ENCODE data around the gene HOMER1. TPM values are rescaled to one million over a fixed set of nuclear protein-coding genes. Genes with fewer than 3 reads are reported as not detected.
"Not testable (repeated sequence)": the region's sequence is repeated elsewhere in the genome, so short reads cannot be mapped to it uniquely, and the experiment has no call there.

HOMER1 gene
- total and polyA plus RNA-seq, 2 of the 13 experiments (the other 11 are each of a cell fraction or from before 2014, with no cell fraction given), result 5.3 to 24.8 TPM

DNA sequence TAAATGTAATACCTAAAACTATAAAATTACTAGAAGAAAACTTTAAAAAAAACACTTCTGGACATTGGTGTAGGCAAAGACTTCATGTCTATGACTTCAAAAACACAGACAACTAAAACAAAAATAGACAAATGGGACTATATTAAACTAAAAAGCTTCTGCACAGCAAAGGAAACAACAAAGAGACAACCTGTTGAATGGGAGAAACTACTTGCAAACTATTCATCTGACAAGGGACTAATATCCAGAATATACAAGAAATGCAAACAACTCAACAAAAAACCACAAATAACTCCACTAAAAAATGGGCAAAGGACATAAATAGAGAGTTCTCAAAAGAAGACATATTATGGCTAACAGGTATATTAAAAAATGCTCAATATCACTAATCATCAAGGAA, 128.8 kb downstream of the HOMER1 start:
- H2AFZ ChIP-seq (ENCODE audit: low read length); H3K9ac ChIP-seq (ENCODE audit: insufficient read depth, low read depth, low read length); H3K4me1 ChIP-seq (ENCODE audit: insufficient read depth, low read length); CTCF ChIA-PET (ENCODE audit: low intra/inter-chr PET ratio, low total read pairs); ATAC-seq; H3K36me3 ChIP-seq (replicated peaks in 1 of 2; ENCODE audit: control insufficient read depth in 1 of 2, insufficient read depth in 2 of 2, low read length in 2 of 2); H4K20me1 ChIP-seq (ENCODE audit: insufficient read depth, low read length); H3K4me2 ChIP-seq (ENCODE audit: low read depth, low read length); DNase-seq (ENCODE audit: low spot score); intact Hi-C loops (cut with micrococcal nuclease; ENCODE audit: unreplicated experiment); POLR2A ChIA-PET; H3K27me3 ChIP-seq (ENCODE audit: control insufficient read depth in 1 of 2, insufficient read depth in 2 of 2, low read length in 2 of 2); BruUV-seq (replicated peaks); H3K27ac ChIP-seq (ENCODE audit: extremely low read length, insufficient read depth, low read length); in situ Hi-C loops (cut with HindIII; ENCODE audit: extremely low pct_ligation_motif_present, low pct_unique_long_range_greater_than_20kb); H3K4me3 ChIP-seq (replicated peaks in 1 of 3; ENCODE audit: insufficient read depth in 1 of 3, low read depth in 2 of 3, low read length in 3 of 3); H3K79me2 ChIP-seq (ENCODE audit: insufficient read depth, low read length): not testable (repeated sequence)
- H3K9me3 ChIP-seq (ENCODE audit: low read length), result peaks cover 12% of the 10 kb centered on the region; the same call in 1 of the 2 replicates
- FAIRE-seq, result peak; percentile 4

DNA sequence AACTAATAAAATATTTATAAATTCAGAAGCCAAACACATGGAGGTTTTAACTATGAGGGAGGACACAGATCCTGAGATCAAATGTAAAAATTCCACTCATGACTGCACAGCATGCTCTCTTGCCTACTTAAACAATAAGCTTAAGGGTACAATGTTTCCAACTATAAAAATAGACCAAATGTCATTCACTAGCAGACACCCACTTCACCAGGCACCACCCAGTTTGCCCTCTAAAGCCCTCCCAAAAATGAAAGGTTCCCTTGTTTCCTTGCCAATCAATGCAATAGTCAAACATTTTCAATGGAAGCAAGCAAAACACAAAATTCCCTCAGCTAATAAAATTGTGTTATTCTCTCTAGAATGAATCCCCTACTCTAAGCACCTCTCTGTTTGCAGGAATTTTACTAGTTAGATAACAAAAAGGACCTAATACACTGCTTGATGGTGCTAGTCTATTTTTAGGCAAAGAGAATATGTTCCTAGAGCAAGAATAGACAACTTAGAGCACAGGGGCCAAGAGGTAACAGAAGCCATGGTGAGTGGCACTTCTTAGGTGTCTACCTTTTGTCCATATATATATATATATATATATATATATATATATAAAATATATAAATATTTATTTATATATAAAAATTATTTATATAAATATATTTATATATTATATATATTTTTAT, 135.3 kb downstream of the HOMER1 start:
- in situ Hi-C loops (cut with HindIII; ENCODE audit: extremely low pct_ligation_motif_present, low pct_unique_long_range_greater_than_20kb) (no loop called here), intact Hi-C loops (cut with micrococcal nuclease; ENCODE audit: unreplicated experiment) (no loop called here)
- no peak for FAIRE-seq
- Histone ChIP-seq H2AFZ (ENCODE audit: low read length) (no peak overlapping the region), H4K20me1 (ENCODE audit: insufficient read depth, low read length) (no peaks in the 10 kb centered on the region), H3K4me3 (replicated peaks in 1 of 3; ENCODE audit: insufficient read depth in 1 of 3, low read depth in 2 of 3, low read length in 3 of 3) (no peak overlapping the region), H3K9me3 (ENCODE audit: low read length) (peaks cover 12% of the 10 kb centered on the region; the same call in 1 of the 2 replicates), H3K79me2 (ENCODE audit: insufficient read depth, low read length) (no peaks in the 10 kb centered on the region), H3K4me2 (ENCODE audit: low read depth, low read length) (no peak overlapping the region), H3K36me3 (replicated peaks in 1 of 2; ENCODE audit: control insufficient read depth in 1 of 2, insufficient read depth in 2 of 2, low read length in 2 of 2) (peaks cover 1 to 5% of the 10 kb centered on the region in 2 experiments; a peak in 4 of 5 replicates), H3K27me3 (ENCODE audit: control insufficient read depth in 1 of 2, insufficient read depth in 2 of 2, low read length in 2 of 2) (no peaks in the 10 kb centered on the region), H3K27ac (ENCODE audit: extremely low read length, insufficient read depth, low read length) (no peak overlapping the region), H3K9ac (ENCODE audit: insufficient read depth, low read depth, low read length) (no peak overlapping the region), H3K4me1 (ENCODE audit: insufficient read depth, low read length) (peaks cover 12% of the 10 kb centered on the region)
- no peak for DNase-seq (ENCODE audit: low spot score)
- ChIA-PET CTCF (ENCODE audit: low intra/inter-chr PET ratio, low total read pairs) (no interaction called here), POLR2A (no interaction called here)
- no peak for ATAC-seq
- no TSS peak for BruUV-seq (replicated peaks)
- TF ChIP-seq MED13 (CRISPR knock-in tag; IDR thresholded peaks at IDR 0.05) (no peak), AGO1 (IDR thresholded peaks at IDR 0.05; ENCODE audit: low read depth, low read length, poor library complexity, severe bottlenecking) (no peak), EED (CRISPR knock-in tag; IDR thresholded peaks at IDR 0.05) (no peak), ZSCAN22 (CRISPR knock-in tag; IDR thresholded peaks at IDR 0.05) (no peak), SRSF1 (optimal IDR thresholded peaks at IDR 0.05; ENCODE audit: low read depth, low read length) (no peak), FOXA3 (CRISPR knock-in tag; IDR thresholded peaks at IDR 0.05) (no peak), ZMYM2 (CRISPR knock-in tag; IDR thresholded peaks at IDR 0.05) (no peak), BCL3 (CRISPR knock-in tag; IDR thresholded peaks at IDR 0.05) (no peak), ERF (CRISPR knock-in tag; IDR thresholded peaks at IDR 0.05) (no peak), ZNF713 (CRISPR knock-in tag; IDR thresholded peaks at IDR 0.05) (no peak), DBP (CRISPR knock-in tag; IDR thresholded peaks at IDR 0.05; ENCODE audit: not compliant biosample characterization) (no peak), NAIF1 (CRISPR knock-in tag; IDR thresholded peaks at IDR 0.05; ENCODE audit: borderline replicate concordance) (no peak), HOXA3 (CRISPR knock-in tag; IDR thresholded peaks at IDR 0.05) (no peak), CHCHD3 (CRISPR knock-in tag; IDR thresholded peaks at IDR 0.05) (no peak)
- TF ChIP-seq, protein P1, sequence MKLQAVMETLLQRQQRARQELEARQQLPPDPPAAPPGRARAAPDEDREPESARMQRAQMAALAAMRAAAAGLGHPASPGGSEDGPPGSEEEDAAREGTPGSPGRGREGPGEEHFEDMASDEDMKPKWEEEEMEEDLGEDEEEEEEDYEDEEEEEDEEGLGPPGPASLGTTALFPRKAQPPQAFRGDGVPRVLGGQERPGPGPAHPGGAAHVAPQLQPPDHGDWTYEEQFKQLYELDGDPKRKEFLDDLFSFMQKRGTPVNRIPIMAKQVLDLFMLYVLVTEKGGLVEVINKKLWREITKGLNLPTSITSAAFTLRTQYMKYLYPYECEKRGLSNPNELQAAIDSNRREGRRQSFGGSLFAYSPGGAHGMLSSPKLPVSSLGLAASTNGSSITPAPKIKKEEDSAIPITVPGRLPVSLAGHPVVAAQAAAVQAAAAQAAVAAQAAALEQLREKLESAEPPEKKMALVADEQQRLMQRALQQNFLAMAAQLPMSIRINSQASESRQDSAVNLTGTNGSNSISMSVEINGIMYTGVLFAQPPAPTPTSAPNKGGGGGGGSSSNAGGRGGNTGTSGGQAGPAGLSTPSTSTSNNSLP (IDR thresholded peaks at IDR 0.05; ENCODE audit: low read depth, low read length), result no peak
